ENCODE measurements around the gene PYGO1.
"Not testable (repeated sequence)": the region's sequence is repeated elsewhere in the genome, so short reads cannot be mapped to it uniquely, and the experiment has no call there.

Gene PYGO1

GRCh38 chr15:55615445-55615844 is 27.3 kb upstream of the PYGO1 start:
- H3K27ac ChIP-seq: no peak overlapping the region
- no peak overlapping the region for H3K9ac ChIP-seq
- H3K36me3 ChIP-seq: no peaks in the 10 kb centered on the region

GRCh38 chr15:55613727-55614126 is 25.6 kb upstream of the PYGO1 start:
- Histone ChIP-seq H3K4me3 (no peak overlapping the region), H3K4me1 (no peaks in the 10 kb centered on the region), H3K27ac (no peak overlapping the region), H4K20me1 (no peaks in the 10 kb centered on the region), H3K27me3 (no peaks in the 10 kb centered on the region), H3K36me3 (no peaks in the 10 kb centered on the region), H3K9me3 (replicated peaks in 1 of 11) (peaks cover 0 to 7% (median 0%) of the 10 kb centered on the region in 11 experiments; a peak in 3 of 22 replicates), H3K9ac (no peak overlapping the region), H3K4me2 (no peak overlapping the region)
- TF ChIP-seq Cebpa-rat (IDR thresholded peaks at IDR 0.05): no peak

More at GRCh38 chr15:55615445-55615844, 27.3 kb upstream of the PYGO1 start:
- Histone ChIP-seq H3K27me3 (no peaks in the 10 kb centered on the region), H3K4me3 (no peak overlapping the region), H3K4me2 (no peak overlapping the region), H3K4me1 (no peaks in the 10 kb centered on the region), H4K20me1 (no peaks in the 10 kb centered on the region), H3K9me3 (replicated peaks in 1 of 11) (no peaks in the 10 kb centered on the region)
- TF ChIP-seq Cebpa-rat (IDR thresholded peaks at IDR 0.05): no peak

GRCh38 chr15:55606214-55606613 is 18.1 kb upstream of the PYGO1 start:
- H4K20me1 ChIP-seq: no peaks in the 10 kb centered on the region
- no peaks in the 10 kb centered on the region for H3K4me1 ChIP-seq
- H3K27ac ChIP-seq: no peak overlapping the region
- no peak overlapping the region for H3K9ac ChIP-seq
- no peak overlapping the region for H3K4me2 ChIP-seq
- H3K27me3 ChIP-seq: no peaks in the 10 kb centered on the region
- H3K4me3 ChIP-seq: no peak overlapping the region
- no peak for TF ChIP-seq Cebpa-rat (IDR thresholded peaks at IDR 0.05)
- H3K9me3 ChIP-seq (replicated peaks in 1 of 11): peaks cover 0 to 24% (median 13%) of the 10 kb centered on the region in 11 experiments; a peak in 17 of 22 replicates
- no peaks in the 10 kb centered on the region for H3K36me3 ChIP-seq

- no peak for TF ChIP-seq Cebpa-rat (IDR thresholded peaks at IDR 0.05)
- Histone ChIP-seq H3K36me3 (no peaks in the 10 kb centered on the region), H3K27me3 (no peaks in the 10 kb centered on the region), H3K27ac (no peak overlapping the region), H3K9me3 (replicated peaks in 1 of 11) (peaks cover 0 to 11% (median 6%) of the 10 kb centered on the region in 11 experiments; a peak in 15 of 22 replicates), H3K4me3 (no peak overlapping the region), H4K20me1 (no peaks in the 10 kb centered on the region), H3K9ac (no peak overlapping the region), H3K4me2 (no peak overlapping the region), H3K4me1 (no peaks in the 10 kb centered on the region)
Measured at GRCh38 chr15:55601374-55601773, 13.2 kb upstream of the PYGO1 start.

GRCh38 chr15:55599439-55599838 is 11.3 kb upstream of the PYGO1 start:
- Histone ChIP-seq H3K27me3 (no peaks in the 10 kb centered on the region), H3K36me3 (no peaks in the 10 kb centered on the region), H3K4me2 (no peak overlapping the region), H3K27ac (no peak overlapping the region), H3K4me1 (no peaks in the 10 kb centered on the region), H3K4me3 (no peak overlapping the region), H3K9ac (no peak overlapping the region), H4K20me1 (no peaks in the 10 kb centered on the region), H3K9me3 (replicated peaks in 1 of 11) (no peaks in the 10 kb centered on the region)
- TF ChIP-seq Cebpa-rat (IDR thresholded peaks at IDR 0.05): no peak

GRCh38 chr15:55593019-55593418 is 4.9 kb upstream of the PYGO1 start:
- not testable (repeated sequence) for H4K20me1 ChIP-seq

GRCh38 chr15:55590788-55591187 is 2.6 kb upstream of the PYGO1 start:
- Histone ChIP-seq H3K4me2 (no peak overlapping the region), H3K9me3 (replicated peaks in 1 of 11) (no peaks in the 10 kb centered on the region), H4K20me1 (no peaks in the 10 kb centered on the region), H3K27me3 (peaks cover 35 to 39% (median 37%) of the 10 kb centered on the region in 11 experiments), H3K4me3 (no peak overlapping the region), H3K9ac (no peak overlapping the region), H3K4me1 (peaks cover 0 to 16% (median 6%) of the 10 kb centered on the region in 10 experiments; a peak in 16 of 20 replicates), H3K27ac (no peak overlapping the region), H3K36me3 (no peaks in the 10 kb centered on the region)
- TF ChIP-seq Cebpa-rat (IDR thresholded peaks at IDR 0.05): no peak

More at GRCh38 chr15:55593019-55593418, 4.9 kb upstream of the PYGO1 start:
- H3K4me2 ChIP-seq; H3K27ac ChIP-seq; H3K36me3 ChIP-seq; H3K4me3 ChIP-seq; H3K9ac ChIP-seq; H3K4me1 ChIP-seq; H3K9me3 ChIP-seq (replicated peaks in 1 of 11): not testable (repeated sequence)
- H3K27me3 ChIP-seq: peaks cover 14 to 17% (median 15%) of the 10 kb centered on the region in 11 experiments

- Histone ChIP-seq H3K9ac (no peak overlapping the region), H3K9me3 (replicated peaks in 1 of 11) (no peaks in the 10 kb centered on the region), H3K4me1 (peaks cover 0 to 16% (median 6%) of the 10 kb centered on the region in 10 experiments; a peak in 16 of 20 replicates), H3K27ac (no peak overlapping the region), H3K4me2 (peak overlapping the region in 1 of 11 experiments; percentile 96; a peak in 2 of 22 replicates), H3K27me3 (peaks cover 36 to 42% (median 40%) of the 10 kb centered on the region in 11 experiments), H4K20me1 (no peaks in the 10 kb centered on the region), H3K36me3 (no peaks in the 10 kb centered on the region), H3K4me3 (no peak overlapping the region; a peak in 1 of 20 replicates)
- no peak for TF ChIP-seq Cebpa-rat (IDR thresholded peaks at IDR 0.05)
Measured at GRCh38 chr15:55589287-55589686, 1.1 kb upstream of the PYGO1 start.

GRCh38 chr15:55588815-55589115 is 620 bp upstream of the PYGO1 start:
- Histone ChIP-seq H4K20me1 (no peaks in the 10 kb centered on the region), H3K9ac (peak overlapping the region; percentile 75 to 87 (median 82); a peak in 21 of 22 replicates), H3K27me3 (peaks cover 36 to 42% (median 40%) of the 10 kb centered on the region in 11 experiments), H3K4me2 (peak overlapping the region; percentile 93 to 99 (median 97)), H3K27ac (peak overlapping the region in 8 of 11 experiments; percentile 72 to 77 (median 74); a peak in 15 of 22 replicates), H3K9me3 (replicated peaks in 1 of 11) (no peaks in the 10 kb centered on the region), H3K36me3 (no peaks in the 10 kb centered on the region), H3K4me1 (peaks cover 0 to 16% (median 6%) of the 10 kb centered on the region in 10 experiments; a peak in 16 of 20 replicates), H3K4me3 (peak overlapping the region; percentile 63 to 77 (median 69))
- TF ChIP-seq Cebpa-rat (IDR thresholded peaks at IDR 0.05): no peak

GRCh38 chr15:55587321-55588069 is 650 bp downstream of the PYGO1 start:
- peak overlapping the region; percentile 75 to 87 (median 82) for H3K9ac ChIP-seq
- H3K4me3 ChIP-seq: peak overlapping the region; percentile 63 to 77 (median 69)
- peak overlapping the region in 10 of 11 experiments; percentile 34 to 77 (median 74); a peak in 20 of 22 replicates for H3K27ac ChIP-seq
- no peaks in the 10 kb centered on the region for H3K9me3 ChIP-seq (replicated peaks in 1 of 11)
- H4K20me1 ChIP-seq: no peaks in the 10 kb centered on the region
- peaks cover 0 to 16% (median 6%) of the 10 kb centered on the region in 10 experiments; a peak in 16 of 20 replicates for H3K4me1 ChIP-seq
- peak overlapping the region; percentile 93 to 99 (median 97) for H3K4me2 ChIP-seq
- no peak for TF ChIP-seq Cebpa-rat (IDR thresholded peaks at IDR 0.05)
- H3K27me3 ChIP-seq: peaks cover 36 to 42% (median 40%) of the 10 kb centered on the region in 11 experiments
- no peaks in the 10 kb centered on the region for H3K36me3 ChIP-seq

Data from BLaER1 treated with 17β-estradiol and CSF1 and Interleukin-3, amounts not matched to agents 10 nM and 100 nM (cell line).